Sigmoid colon (tissue), 4 donors: Measurements from ENCODE around the gene KATNBL1.

Experiments used
- CTCF ChIP-seq, 4 experiments: fragments of 450-650 bp in 3 of 4; fragments of 200-600 bp in 1 of 4; IDR thresholded peaks; one replicate each; pipeline ENCODE4 v1.5.1; 2016 to 2019; ENCODE audit warnings: antibody characterized with exemption in 4 of 4, mild to moderate bottlenecking in 3 of 4, moderate library complexity in 2 of 4
- POLR2AphosphoS5 ChIP-seq, 4 donors: sonication (generic); formaldehyde crosslinking; IDR thresholded peaks; one replicate each; pipeline ENCODE4 v1.6.1; 2017; ENCODE audit warnings: antibody characterized with exemption in 4 of 4

GRCh38 chr15:34126522-34126921 is 83.4 kb downstream of the KATNBL1 start:
- TF ChIP-seq CTCF (IDR thresholded peaks at IDR 0.05) (no peak), POLR2AphosphoS5 (IDR thresholded peaks at IDR 0.05) (no peak)
